ENCODE results near the gene ZNF32. TPM values are rescaled to one million over a fixed set of nuclear protein-coding genes. Genes with fewer than 3 reads are reported as not detected.

ZNF32 gene
- total and polyA plus RNA-seq, 8 donors: 14.8 to 56.3 (median 22.1) TPM

DNA sequence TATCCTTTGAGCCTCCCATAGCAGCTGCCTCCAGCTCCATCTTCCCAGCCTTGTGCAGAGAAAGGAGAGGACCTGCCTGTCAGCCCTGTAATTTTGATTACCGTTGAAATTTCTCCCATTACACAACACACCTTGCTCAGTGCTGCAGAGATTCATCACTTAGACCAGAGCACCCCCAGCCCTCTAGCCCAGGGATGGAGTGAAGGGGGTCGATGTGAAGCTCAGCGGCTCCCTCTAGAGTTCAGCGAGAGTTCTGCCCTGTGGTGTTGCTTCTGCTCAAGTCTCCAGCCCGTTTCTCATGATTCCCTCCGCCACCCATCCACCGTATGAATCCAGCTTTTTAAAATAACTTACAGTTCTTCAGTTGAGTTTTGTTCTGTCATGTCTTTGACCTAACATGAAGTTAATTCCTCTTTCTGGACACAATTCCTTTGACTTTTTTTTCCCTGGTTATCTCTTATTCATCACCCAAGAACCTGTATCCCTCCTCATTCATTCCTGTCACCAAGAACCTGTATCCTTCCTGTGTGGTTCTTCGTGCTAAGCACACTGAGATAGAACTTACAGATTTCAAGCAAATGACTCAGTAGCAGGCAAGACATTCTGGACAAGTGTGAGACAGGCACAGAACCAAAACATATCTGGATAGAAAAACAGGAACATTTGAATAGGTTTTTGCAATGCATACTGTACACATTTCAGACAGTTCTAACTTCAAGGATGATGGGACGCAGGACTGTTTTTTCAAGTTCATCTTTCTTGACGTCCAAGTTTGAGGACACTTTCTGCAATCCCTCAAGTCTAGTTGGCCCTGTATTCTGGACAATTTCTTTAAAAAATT, 35.0 kb upstream of the ZNF32 start:
- no peak for DNase-seq
- WGBS, 2 donors: 43 to 44% methylated on average over 10 of the region's 10 CpGs
- no peak for FAIRE-seq
- no peaks in the 10 kb centered on the region for H3K36me3 ChIP-seq
- intact Hi-C loops (cut with DNase I): loop anchor here in 1 of 3 donors (10.0 kb wide), 1 partner anchor 631 kb away; no protein-coding TSS in a partner anchor
- TF ChIP-seq, protein P1, sequence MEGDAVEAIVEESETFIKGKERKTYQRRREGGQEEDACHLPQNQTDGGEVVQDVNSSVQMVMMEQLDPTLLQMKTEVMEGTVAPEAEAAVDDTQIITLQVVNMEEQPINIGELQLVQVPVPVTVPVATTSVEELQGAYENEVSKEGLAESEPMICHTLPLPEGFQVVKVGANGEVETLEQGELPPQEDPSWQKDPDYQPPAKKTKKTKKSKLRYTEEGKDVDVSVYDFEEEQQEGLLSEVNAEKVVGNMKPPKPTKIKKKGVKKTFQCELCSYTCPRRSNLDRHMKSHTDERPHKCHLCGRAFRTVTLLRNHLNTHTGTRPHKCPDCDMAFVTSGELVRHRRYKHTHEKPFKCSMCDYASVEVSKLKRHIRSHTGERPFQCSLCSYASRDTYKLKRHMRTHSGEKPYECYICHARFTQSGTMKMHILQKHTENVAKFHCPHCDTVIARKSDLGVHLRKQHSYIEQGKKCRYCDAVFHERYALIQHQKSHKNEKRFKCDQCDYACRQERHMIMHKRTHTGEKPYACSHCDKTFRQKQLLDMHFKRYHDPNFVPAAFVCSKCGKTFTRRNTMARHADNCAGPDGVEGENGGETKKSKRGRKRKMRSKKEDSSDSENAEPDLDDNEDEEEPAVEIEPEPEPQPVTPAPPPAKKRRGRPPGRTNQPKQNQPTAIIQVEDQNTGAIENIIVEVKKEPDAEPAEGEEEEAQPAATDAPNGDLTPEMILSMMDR (IDR thresholded peaks at IDR 0.05): peak in 2 of 4 donors; percentile 19 to 31
- H3K27ac ChIP-seq: no peak overlapping the region
- no peaks in the 10 kb centered on the region for H3K27me3 ChIP-seq
- no peaks in the 10 kb centered on the region for H3K9me3 ChIP-seq
- peaks cover 5 to 12% (median 12%) of the 10 kb centered on the region in 3 donors for H3K4me1 ChIP-seq
- no peak overlapping the region for H3K4me3 ChIP-seq
- peak in 1 of 4 donors; percentile 20 for ATAC-seq

DNA sequence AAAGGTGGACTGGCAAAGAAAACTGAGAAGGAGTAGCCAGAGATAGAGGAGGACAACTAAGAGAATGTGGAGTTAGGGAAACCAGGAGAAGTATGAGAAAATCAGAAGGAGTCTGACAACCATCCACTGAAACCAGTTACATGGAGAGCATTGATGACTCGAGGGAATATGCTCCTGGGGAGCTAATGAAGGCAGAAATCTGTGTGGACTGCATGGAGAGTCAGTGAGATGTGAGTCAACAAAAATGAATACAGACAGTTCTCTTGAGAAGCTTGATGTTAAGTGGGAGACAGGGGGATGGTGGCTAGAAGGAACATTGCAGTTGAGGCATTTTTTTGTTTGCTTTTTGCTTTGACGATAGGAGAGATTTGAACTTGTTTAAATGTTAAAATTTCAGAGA, 34.3 kb upstream of the ZNF32 start:
- Histone ChIP-seq H3K27me3 (no peaks in the 10 kb centered on the region), H3K4me1 (peaks cover 5 to 12% (median 12%) of the 10 kb centered on the region in 3 donors), H3K36me3 (no peaks in the 10 kb centered on the region), H3K4me3 (no peak overlapping the region), H3K9me3 (no peaks in the 10 kb centered on the region), H3K27ac (no peak overlapping the region)
- TF ChIP-seq, protein P1 (IDR thresholded peaks at IDR 0.05): no peak
- no peak for ATAC-seq
- no peak for FAIRE-seq
- WGBS, 2 donors: 78 to 83% methylated on average over 2 of the region's 2 CpGs
- DNase-seq: no peak
- intact Hi-C loops (cut with DNase I): loop anchor here in 1 of 3 donors (10.0 kb wide), 1 partner anchor 632 kb away; no protein-coding TSS in a partner anchor

DNA sequence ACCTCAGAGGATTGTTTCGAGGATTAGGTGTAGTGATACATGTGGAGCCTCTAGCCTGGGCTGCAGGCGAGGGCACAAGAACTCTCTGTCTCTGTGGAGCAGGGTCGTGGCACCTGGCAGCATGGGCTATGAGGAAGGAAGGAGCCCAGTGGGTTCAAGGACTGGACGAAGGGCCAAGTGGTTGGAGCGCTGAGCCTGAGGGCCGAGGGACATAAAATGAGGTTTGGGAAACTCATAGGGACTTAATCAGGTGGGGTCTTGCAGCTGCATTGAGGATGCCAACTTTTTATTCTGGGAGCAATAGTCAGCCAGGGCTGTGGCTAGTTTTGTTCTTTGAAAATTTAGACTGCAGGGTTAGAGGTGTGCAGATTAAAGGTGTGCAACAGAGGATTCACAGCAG, 33.0 kb upstream of the ZNF32 start:
- no peak for FAIRE-seq
- 63 to 73% methylated on average over 6 of the region's 6 CpGs for WGBS, 2 donors
- Histone ChIP-seq H3K4me1 (peaks cover 5 to 12% (median 12%) of the 10 kb centered on the region in 3 donors), H3K36me3 (no peaks in the 10 kb centered on the region), H3K27ac (no peak overlapping the region), H3K27me3 (no peaks in the 10 kb centered on the region), H3K4me3 (no peak overlapping the region), H3K9me3 (no peaks in the 10 kb centered on the region)
- DNase-seq: no peak
- TF ChIP-seq, protein P1 (IDR thresholded peaks at IDR 0.05): no peak
- no peak for ATAC-seq
- intact Hi-C loops (cut with DNase I): loop anchor here in 1 of 3 donors (10.0 kb wide), 1 partner anchor 633 kb away; no protein-coding TSS in a partner anchor

DNA sequence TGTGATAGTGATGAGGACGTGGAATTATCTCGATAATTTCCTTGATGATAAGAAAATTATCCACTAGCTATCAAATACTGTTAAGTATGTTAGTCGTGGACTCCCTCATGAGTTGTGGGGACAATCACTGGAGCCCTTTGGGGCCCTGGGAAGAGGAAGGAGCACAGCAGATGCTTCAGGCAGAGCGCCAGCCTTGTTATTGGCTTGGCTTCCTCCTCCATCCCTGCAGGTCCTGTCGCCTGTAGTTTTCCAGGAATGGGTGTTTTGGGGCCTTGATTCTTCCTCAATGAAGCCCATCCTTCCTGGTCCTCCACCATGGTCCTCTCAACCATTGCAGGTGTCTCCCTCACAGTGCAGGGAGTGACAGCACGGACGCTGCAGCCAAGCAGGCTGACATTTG, 32.5 kb upstream of the ZNF32 start:
- Histone ChIP-seq H3K27ac (no peak overlapping the region), H3K4me1 (peaks cover 4 to 12% (median 12%) of the 10 kb centered on the region in 3 donors), H3K9me3 (no peaks in the 10 kb centered on the region), H3K27me3 (no peaks in the 10 kb centered on the region), H3K4me3 (no peak overlapping the region), H3K36me3 (no peaks in the 10 kb centered on the region)
- DNase-seq (peak in 3 of 6 donors; percentile 46 to 66 (median 54)), ATAC-seq (peak in 1 of 4 donors; percentile 11), FAIRE-seq (no peak)
- intact Hi-C loops (cut with DNase I): loop anchor here in 1 of 3 donors (10.0 kb wide), 1 partner anchor 634 kb away; no protein-coding TSS in a partner anchor
- TF ChIP-seq, protein P1 (IDR thresholded peaks at IDR 0.05): no peak
- WGBS, 2 donors: 31 to 33% methylated on average over 7 of the region's 7 CpGs
